Pons (tissue), 1 donor: ENCODE results near the gene SCAMP2.
"Not testable (repeated sequence)": the region's sequence is repeated elsewhere in the genome, so short reads cannot be mapped to it uniquely, and the experiment has no call there.

ENCODE experiments used
- DNase-seq: peaks from one replicate; pipeline ENCODE4 v3.0.0-alpha.2; 2016; ENCODE audit warnings: low spot score

SCAMP2 gene

DNA sequence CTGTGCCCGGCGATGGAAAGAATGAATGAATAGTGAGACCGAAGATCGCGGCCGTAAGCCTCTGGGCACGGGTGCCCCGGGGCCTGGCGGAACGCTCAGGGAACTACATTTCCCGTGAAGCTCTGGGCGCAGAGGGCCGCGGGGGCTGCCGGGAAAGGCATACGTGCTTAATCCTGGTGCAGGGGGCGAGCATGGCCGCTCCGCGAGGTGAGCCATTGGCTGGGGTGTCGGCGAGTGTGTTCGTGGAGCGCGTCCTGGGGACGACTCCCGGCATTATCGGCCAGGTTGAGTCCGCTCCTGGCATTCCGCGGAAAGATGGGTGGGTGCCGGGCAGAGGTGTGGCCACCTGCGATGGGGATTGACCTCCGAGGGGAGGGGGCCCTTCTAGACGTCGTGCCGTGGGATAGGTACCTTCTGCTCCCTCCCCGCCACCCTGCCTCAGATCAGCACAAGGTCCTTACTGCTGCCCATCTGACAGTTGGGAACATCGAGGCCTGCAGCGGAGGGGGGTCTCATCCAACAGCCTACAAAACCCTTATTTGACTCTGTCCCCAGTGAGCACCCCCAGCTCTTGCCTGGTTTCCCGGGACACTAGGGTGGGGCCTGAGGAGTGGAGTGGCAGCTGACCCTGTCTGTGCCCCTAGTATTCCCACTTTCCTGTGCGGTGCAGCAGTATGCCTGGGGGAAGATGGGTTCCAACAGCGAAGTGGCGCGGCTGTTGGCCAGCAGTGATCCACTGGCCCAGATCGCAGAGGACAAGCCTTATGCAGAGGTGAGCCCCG is 16.9 kb upstream of the SCAMP2 start, which contains the start of gene MPI:
Gene MPI (plus strand): TSS at position 160 of the 782 bp plus-strand sequence. CDS start 32 bp downstream, at position 192.
- DNase-seq = peak; percentile 82

DNA sequence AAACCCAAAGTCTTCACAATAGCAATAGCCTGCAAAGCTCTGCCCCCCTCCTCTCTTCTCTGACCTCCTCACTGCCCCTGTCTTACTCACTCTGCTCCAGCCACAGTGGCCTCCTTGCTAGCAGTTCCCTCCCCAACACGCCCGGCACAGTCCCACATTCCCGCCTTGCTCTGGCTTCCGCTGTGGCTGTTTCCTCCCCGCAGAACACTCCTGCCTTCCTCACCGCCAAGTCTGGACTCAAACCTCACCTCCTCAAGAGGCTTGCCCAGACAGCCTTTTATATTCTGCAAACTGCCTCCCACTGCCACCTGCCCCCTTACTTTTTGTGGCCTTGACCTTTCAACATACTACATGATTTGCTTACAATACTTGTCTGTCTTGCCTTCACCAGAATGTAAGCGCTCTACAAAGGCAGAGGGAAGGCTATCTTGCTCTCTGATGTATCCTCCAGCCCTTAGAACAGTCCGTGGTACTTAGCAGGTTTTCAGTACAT is 16.3 kb upstream of the SCAMP2 start:
- DNase-seq = no peak

DNA sequence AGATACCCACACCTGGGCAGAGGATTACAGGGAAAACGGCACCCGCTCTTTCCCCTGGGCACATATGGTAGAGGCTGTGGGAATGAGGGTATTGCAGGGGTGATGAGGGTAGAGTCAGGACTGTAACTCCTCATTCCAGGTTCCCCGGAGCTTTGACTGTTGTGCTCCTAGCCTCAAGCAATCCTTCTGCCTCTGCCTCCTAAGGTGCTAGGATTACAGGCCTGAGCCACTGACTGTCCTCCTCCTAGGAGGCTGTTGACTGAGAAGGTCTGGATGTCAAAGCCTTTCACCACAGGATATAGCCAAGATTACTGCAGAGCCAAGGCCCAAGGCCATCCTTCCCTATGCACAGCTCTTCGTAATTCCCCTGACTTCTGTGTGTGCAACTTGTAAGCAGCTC is 15.6 kb upstream of the SCAMP2 start:
- no peak for DNase-seq

DNA sequence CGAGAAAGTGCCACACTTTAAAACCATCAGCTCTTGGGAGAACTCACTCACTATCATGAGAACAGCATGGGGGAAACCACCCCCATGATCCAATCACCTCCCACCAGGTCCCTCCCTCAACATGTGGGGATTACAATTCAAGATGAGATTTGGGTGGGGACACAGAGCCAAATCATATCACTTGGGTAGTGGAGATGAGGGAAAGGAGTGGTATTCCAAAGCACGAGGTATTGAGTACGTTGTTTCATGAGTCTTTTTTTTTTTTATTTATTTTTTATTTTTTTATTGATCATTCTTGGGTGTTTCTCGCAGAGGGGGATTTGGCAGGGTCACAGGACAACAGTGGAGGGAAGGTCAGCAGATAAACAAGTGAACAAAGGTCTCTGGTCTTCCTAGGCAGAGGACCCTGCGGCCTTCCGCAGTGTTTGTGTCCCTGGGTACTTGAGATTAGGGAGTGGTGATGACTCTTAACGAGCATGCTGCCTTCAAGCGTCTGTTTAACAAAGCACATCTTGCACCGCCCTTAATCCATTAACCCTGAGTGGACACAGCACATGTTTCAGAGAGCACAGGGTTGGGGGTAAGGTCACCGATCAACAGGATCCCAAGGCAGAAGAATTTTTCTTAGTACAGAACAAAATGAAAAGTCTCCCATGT is 14.5 kb upstream of the SCAMP2 start:
- not testable (repeated sequence) for DNase-seq

DNA sequence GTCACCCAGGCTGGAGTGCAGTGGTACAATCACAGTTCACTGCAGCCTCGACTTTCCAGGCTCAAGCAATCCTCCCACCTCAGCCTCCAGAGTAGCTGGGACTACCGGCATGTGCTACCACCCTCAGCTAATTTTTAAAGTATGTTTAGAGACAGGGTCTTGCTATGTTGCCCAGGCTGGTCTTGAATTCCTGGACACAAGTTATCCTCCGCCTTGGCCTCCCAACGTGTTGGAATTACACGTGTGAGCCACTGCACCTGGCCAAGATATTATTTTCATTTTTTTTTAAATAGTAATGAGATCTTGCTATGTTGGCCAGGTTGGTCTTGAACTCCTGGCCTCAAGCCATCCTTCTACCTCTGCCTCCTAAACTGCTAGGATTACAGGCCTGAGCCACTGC is 12.3 kb upstream of the SCAMP2 start:
- DNase-seq = no peak

DNA sequence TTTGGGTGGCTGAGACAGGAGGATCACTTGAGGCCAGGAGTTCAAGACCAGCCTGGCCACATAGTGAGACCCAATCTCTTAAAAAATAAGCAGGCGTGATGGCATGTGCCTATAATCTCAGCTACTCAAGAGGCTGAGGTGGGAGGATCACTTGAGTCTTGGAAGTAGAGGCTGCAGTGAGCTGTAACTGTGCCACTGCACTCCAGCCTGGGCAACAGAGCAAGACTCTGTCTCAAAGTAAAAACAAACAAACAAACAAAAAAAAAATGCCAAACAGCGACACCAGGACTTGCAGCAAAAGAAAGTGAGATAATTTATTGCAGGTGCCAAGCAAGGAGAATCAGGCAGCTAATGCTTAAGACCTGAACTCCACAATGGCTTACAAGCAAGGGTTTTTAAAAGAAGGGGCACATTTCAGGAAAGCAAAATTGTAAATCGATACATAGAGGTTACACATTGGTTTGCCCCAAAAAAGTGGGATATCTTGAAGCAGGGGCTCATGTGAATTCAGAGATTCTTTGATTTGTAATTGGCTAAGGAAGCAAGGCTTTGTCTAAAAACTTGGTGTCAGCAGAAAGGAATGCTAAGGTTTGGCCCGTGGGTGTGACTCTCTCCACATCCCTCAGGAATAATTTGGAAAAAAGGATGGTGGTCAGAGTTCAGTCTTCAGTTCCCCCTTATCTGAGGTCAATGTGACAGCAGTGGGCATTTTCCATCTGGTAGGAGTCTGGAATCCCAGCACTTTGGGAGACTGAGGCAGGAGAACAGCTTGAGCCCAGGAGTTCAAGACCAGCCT is 11.5 kb upstream of the SCAMP2 start:
- no peak for DNase-seq

DNA sequence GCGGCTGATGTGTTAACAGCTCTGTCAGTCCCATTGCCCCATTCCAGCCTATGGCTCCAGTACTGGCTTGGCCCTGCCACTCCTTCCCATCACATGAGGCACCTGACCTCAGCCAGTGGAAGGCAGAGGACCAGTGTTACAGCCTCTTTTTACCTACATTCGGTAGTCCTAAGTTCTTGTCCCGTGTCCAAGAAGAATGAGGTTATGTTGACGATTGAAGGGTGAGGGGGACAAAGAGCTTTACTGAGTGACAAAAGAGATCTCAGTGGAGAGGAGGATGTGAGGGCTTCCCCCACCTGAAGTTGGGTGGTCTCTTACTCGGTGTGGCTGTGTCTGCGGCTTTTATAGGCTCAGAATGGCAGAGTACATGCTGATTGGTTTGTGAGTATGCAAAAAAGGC is 9.4 kb upstream of the SCAMP2 start:
- DNase-seq = no peak

DNA sequence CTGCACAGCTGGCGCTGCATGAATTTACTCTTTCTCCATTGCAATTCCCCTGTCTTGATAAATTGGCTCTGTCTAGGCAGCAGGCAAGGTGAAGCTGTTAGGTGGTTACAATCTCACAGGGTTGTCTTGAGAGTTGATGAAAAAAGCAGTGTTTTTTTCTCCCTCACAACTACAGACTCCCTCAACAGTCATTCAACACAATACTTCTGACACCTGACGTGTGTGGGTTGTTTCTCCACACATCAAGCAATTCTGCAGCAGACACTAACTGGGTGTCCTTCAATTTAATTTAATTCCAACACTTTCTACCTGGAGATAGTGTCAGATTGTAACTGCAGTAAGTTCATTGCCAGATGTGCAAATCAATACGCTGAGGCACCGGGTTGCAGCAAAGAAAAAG is 5.1 kb upstream of the SCAMP2 start:
- DNase-seq = no peak

DNA sequence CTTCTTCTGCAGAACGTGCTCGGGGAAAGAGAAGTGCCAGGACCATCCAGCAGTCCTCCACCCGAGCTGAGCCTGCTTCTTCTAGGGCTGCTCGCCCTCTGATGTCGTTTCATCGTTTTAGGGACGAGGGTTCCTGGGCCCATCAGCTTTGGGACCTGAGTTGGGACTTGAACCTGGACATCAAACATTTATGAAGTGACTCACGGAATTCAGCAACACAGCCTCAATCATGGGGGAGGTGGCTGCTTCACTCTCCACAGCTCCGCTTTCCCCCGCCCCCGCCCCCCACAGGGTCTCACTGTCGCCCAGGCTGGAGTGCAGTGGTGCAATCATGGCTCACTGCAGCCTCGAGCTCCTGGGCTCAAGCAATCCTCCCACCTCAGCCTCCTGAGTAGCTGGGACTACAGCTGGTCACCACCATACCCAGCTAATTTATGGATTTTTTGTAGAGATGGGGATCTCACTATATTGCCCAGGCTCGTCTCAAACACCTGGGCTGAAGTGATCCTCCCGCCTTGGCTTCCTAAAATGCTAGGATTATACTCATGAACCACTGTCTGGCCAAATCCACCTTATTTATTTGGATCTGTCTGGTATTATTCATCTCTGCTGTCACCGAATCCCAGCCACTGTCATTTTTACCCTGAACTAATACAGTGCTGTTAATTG is 725 bp upstream of the SCAMP2 start:
- DNase-seq = no peak

DNA sequence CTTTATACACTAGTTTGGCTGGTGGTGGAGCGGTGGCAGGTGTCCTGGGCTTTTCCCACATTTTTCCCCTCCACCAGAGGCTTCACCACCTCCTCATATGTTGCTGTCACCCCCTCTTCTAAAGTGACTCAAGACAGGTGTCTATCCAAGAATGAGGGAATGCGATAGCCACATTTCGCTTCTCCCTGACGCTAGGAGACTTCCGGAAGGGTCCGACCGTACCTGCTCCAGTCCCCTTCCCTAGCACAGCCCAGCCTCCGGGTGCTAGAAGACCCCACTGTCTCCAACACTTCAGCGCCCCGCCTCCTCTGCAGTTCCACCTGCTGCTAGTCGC is 496 bp downstream of the SCAMP2 start:
- DNase-seq = no peak

DNA sequence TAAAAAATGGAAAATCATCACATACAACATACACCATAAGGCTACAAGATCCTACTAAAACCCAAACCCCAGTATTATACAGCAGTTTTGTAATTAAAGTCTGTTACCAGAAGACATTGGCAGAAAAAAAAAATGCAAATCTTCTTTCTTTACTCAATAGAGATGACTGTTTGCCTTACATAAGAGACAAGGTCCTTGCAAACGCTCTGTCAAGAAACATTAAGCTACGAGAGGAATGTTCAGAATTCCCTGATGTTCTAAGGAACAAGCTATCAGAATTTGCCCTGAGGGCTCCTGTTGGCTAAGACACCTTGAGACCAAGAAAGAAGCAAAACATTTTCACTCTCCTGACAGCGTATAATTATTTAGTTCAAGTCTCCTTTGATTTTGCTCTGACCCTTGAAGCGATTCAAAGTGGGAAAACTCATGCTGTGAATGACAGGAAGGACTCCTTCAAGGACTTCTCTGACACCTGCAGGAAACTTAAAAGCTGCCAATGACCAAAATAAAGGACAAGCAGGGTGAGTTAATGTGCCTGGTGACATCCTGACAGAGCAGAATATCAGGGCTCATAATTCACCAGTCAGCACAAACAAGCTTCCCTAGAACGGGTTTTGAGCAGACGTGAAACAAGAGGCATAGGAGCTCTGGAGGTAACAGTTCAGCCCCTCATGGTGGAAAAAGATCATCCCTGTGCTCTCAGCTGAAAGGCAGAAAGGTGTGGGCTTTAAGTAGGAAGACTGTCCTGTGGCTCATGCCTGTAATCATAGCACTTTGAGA is 2.5 kb downstream of the SCAMP2 start:
- DNase-seq = peak; percentile 42

DNA sequence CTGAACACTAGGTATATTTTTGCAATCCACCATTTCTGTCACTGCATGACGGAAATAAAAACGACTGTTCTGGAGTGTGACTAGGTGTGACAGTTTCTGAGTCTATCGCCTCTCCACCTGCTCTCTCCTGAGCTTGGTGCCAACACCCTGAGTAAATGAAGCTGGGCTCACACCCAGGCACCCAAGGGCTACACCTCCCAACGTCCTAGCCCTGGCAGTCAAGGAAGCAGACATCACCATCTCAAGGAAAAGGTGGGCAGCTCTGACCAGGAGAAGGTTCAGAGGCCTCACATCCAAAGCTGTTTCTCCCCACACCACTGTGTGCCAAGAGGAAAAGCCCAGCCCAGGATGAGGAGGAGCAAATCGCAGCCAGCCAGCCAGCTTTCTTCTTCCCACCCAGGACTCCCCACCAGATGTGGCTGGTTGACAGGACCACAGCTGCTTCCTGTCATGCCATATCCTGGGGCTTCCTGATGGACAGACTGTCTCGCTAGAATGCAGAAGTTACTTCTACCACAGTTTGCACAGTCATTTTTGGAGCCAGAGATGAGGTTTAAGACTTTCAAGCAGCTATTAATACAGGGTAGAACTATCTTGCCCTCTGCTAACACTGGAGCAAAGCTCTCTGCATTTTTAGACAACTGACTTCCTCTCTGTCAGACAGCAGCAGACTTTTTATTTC is 3.3 kb downstream of the SCAMP2 start:
- DNase-seq = peak; percentile 83

DNA sequence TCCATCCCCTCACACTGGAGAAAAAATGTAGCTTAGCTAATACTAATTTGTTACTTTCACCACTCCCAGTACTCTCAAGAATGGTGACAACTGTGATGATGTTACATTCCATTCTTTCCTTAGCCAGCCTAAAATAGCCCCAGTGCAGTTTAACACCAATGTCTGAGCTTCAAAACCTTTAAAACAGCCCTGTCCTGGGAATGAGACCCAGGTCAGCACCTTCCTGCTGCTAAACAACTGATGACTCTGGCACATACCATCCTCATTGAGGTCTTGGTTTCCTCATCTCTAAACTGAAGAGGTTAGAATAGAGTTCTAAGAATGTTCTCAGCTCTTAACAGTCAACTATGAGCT is 3.8 kb downstream of the SCAMP2 start:
- DNase-seq = no peak

DNA sequence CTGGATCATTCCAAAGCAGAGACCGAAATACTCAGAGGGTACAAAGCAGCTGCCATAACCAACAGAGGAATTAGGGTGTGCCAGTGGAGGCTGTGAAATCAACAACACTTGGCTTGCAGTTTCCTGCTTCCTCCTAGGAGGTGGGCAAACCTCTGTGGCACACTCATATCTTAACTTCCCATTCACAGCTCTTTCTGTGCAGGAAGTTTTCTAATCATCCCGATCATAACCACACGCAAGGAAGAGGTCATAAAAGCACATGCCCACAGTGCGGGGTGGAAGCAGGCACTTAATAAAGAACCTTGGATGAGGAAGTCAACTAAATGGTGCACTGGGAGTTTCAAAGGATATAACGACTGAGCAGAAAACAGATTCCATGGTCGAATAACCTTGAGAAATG is 5.1 kb downstream of the SCAMP2 start:
- DNase-seq = peak; percentile 67

DNA sequence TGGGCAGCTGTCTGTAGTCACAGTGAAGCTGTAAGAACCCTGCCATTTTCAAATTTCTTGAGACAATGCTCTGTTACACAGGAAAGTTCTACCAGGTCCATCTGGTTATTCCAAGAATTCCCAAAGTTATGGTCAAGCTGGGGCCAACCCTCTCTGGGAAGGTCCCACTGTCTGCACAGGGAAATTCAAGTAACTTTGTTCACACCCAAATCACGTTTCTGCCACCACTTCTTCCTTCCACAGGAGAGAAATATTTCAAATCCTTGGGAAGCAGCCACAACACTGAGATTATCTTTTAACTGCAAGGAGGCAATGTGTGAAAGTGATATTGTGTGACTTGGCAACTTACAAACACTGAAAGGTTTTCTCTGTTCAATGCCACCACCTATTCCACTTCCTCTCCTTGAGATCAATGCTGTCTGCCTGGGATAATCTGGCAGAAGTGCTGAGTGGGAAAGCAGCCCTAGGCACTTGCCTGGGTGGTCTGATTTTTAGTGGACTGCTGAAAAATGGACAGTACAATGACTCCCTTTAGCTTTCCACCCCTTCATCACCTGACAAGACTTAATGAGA is 5.6 kb downstream of the SCAMP2 start:
- no peak for DNase-seq

DNA sequence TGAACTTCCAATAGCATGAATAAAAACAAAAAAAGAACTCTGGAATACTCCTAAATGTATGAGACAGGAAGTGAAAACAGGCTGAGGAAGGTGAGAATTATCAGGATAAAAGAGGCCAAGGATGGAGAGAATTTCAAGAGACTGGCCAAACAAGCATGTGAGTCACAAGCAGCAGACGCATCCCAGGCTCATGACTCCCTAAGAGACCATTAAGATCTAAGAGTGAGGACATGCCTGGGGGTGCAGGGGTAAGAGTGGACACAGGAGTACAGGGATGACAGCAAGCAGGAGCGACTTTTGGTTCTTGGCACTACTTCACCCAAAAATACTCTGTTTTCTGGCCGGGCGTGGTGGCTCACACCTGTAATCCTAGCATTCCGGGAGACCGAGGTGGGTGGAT is 7.1 kb downstream of the SCAMP2 start:
- DNase-seq = no peak

DNA sequence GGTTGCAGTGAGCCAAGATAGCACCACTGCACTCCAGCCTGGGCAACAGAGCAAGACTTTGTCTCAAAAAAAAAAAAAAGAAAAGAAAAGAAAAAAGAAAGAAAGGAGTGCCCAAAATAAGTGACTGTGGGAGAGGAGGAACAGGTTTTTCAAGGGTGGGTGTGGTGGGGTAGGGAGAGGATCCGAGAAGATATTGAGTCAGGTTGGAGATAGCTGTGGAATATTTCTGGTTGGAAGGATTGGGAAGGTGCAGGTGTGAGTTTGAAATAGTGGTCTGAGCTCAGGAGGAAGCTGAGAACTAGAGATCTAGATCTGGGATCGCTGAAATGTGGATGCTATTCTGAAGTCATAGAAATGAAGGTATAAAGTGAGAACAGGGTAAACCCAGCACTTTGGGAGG is 7.8 kb downstream of the SCAMP2 start:
- DNase-seq = no peak

DNA sequence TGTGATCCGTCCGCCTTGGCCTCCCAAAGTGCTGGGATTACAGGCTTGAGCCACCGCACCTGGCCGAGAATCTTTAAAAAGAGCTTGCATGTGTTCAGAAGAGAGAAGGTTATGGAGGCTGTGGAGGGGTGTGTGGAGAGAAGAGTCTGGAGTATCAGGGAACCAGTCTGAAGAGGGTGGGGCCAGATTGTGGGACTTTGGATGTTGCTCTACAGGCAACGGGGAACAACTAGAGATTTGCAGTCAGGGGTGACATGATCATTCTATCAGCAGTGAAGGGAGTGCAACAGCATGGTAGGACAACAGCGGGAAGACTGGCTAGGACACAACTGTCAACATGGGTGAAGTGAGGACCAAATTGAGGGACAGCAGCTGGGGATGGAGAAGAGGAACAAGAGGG is 8.9 kb downstream of the SCAMP2 start:
- DNase-seq = no peak

DNA sequence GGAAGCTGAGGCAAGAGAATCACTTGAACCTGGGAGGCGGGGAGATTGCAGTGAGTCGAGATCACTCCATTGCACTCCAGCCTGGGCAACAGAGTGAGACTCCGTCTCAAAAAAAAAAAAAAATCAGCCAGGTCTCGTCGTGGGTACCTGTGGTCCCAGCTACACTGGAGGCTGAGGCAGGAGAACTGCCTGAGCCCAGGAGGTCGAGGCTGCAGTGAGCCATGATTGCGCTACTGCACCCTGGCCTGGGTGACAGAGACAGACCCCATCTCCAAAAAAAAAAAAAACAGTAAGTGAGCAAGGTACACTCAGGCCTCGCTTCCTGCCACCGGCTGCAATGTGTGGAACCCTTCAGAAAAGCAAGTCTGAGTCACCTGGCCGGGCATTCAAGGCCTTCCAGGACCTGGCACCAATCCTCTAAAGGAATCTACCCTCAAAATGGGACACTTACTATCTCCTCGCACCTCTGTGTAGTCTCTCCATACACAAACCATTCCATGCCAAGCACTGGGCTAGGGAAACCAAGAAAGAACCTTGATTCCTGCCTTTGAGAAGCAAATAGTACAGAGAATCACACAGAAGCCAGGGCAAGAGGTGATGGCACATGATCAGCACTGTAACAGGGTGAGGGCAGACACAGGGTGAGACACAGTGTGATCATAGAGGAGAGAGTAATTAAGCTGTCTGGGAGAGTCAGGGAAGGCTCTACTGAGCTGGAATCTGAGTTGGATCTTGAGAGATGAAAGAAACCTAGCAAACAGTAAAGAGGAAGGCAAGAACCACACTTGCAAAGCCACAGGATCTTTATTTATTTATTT is 9.7 kb downstream of the SCAMP2 start:
- no peak for DNase-seq

DNA sequence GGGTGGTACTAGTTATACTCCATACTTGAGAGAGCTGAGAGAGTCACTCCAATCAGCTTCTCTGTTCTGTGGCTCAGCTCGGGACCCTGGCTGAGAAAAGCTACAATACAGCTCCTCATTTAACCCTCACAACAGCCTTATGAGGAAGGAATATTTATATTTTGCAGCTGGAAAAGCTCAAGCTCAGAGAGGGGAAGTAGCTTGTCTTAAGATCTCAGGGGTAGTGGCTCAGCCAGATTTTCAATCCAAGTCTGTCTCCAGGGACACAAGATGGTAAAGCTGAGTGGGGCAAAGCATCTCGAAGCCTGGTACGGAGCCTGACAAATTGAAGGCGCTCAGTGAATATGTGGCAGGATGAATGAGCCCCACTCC is 14.8 kb downstream of the SCAMP2 start:
- DNase-seq = no peak
